AG04449 (cell line): Measurements from ENCODE around the gene CD93.

Experiments used
- CTCF ChIA-PET: fragments of 350-600 bp; formaldehyde crosslinking; extraction: SDS; loops from one replicate; lab custom pipeline; 2021; ENCODE audit warnings: antibody characterized with exemption; lab: Yijun Ruan, JAX
- POLR2A ChIA-PET: fragments of 400-600, 350-600 bp; formaldehyde crosslinking; extraction: SDS; loops from one replicate; lab custom pipeline; 2020; ENCODE audit warnings: antibody characterized with exemption, inconsistent platforms; lab: Yijun Ruan, JAX
- DNase-seq: peaks from one replicate; pipeline ENCODE4 v3.0.0-alpha.2; 2010; ENCODE audit warnings: low read depth, low spot score
- H3K4me3 ChIP-seq: 2 replicates; pipeline ENCODE4 v1.5.1; 2011; ENCODE audit warnings: low read depth, mild to moderate bottlenecking, control low read depth, low read length
- CTCF ChIP-seq: IDR thresholded peaks from one replicate; pipeline ENCODE4 v1.5.1; 2011; ENCODE audit warnings: mild to moderate bottlenecking, moderate library complexity, low read length, control low read depth, inconsistent platforms; ENCODE audit not compliant: insufficient read depth; ENCODE audit errors: missing control alignments

CD93 gene

GRCh38 chr20:23130622-23131140 lies 44.6 kb upstream of the CD93 start:
- TF ChIP-seq CTCF: no peak
- no peak for DNase-seq
- ChIA-PET POLR2A (no interaction called here), CTCF (interaction anchor here (1.0 to 1.2 kb wide), 2 partner anchors 12 to 80 kb away, joined by 3 to 4 read pairs; no protein-coding TSS in a partner anchor)
- no peak overlapping the region for H3K4me3 ChIP-seq

- DNase-seq: no peak
- H3K4me3 ChIP-seq: no peak overlapping the region
- POLR2A ChIA-PET: no interaction called here
- CTCF ChIA-PET: interaction anchor here (1.0 kb wide), 1 partner anchor 13 kb away, joined by 4 read pairs; no protein-coding TSS in a partner anchor
- TF ChIP-seq CTCF: no peak
These were observed 43.9 kb upstream of the CD93 start for GRCh38 chr20:23129891-23130621.

GRCh38 chr20:23129266-23129665 lies 43.1 kb upstream of the CD93 start:
- H3K4me3 ChIP-seq: no peak overlapping the region
- ChIA-PET POLR2A (no interaction called here), CTCF (no interaction called here)
- no peak for TF ChIP-seq CTCF
- DNase-seq: no peak

GRCh38 chr20:23128461-23129125 lies 42.5 kb upstream of the CD93 start:
- TF ChIP-seq CTCF: no peak
- H3K4me3 ChIP-seq: no peak overlapping the region
- DNase-seq: no peak
- POLR2A ChIA-PET: no interaction called here
- CTCF ChIA-PET: no interaction called here

- H3K4me3 ChIP-seq: no peak overlapping the region
- POLR2A ChIA-PET: no interaction called here
- CTCF ChIA-PET: no interaction called here
- no peak for TF ChIP-seq CTCF
- no peak for DNase-seq
These were observed 41.6 kb upstream of the CD93 start for GRCh38 chr20:23127506-23128279.
